Glutamatergic neuron (in vitro differentiated cells): ENCODE data around the gene COX6B2. TPM values are rescaled to one million over a fixed set of nuclear protein-coding genes. Genes with fewer than 3 reads are reported as not detected.
A peak's percentile ranks its signal among the peaks of the same experiment; 100 is the strongest.

Experiments used
- DNase-seq: peaks from one replicate; pipeline ENCODE4 v3.0.0; 2022
- H3K27ac Mint-ChIP-seq: one replicate; pipeline ENCODE4 v1.8.0; 2020; ENCODE audit warnings: mild to moderate bottlenecking, mixed read lengths, inconsistent platforms; ENCODE audit not compliant: unreplicated experiment
- H3K27me3 Mint-ChIP-seq: one replicate; pipeline ENCODE4 v1.8.0; 2020; ENCODE audit warnings: mild to moderate bottlenecking, moderate library complexity, mixed read lengths, inconsistent platforms; ENCODE audit not compliant: unreplicated experiment
- H3K36me3 Mint-ChIP-seq: one replicate; pipeline ENCODE4 v1.8.0; 2020; ENCODE audit warnings: mild to moderate bottlenecking, mixed read lengths, inconsistent platforms; ENCODE audit not compliant: unreplicated experiment
- H3K4me1 Mint-ChIP-seq: one replicate; pipeline ENCODE4 v1.8.0; 2020; ENCODE audit warnings: mild to moderate bottlenecking, low read depth, mixed read lengths, inconsistent platforms; ENCODE audit not compliant: unreplicated experiment
- H3K4me3 Mint-ChIP-seq: one replicate; pipeline ENCODE4 v1.8.0; 2020; ENCODE audit warnings: mild to moderate bottlenecking, mixed read lengths, inconsistent platforms; ENCODE audit not compliant: unreplicated experiment
- H3K9me3 Mint-ChIP-seq: one replicate; pipeline ENCODE4 v1.8.0; 2020; ENCODE audit warnings: mild to moderate bottlenecking, moderate library complexity, mixed read lengths, inconsistent platforms; ENCODE audit not compliant: unreplicated experiment
- total RNA-seq: library from RNA; stranded (reverse); fragmentation: NEBNext Ultra II Directional; extraction: Animal tissue kit (Norgen Biotek cat#: 25700); gene quantifications from one replicate; pipeline ENCODE4 v1.2.1, GENCODE V29; 2021; ENCODE audit not compliant: unreplicated experiment
- TF ChIP-seq, protein P1 (sequence below): fragments of 200-600 bp; sonication (generic); IDR thresholded peaks from one replicate; pipeline ENCODE4 v1.5.0; 2021; ENCODE audit not compliant: partially characterized antibody, unreplicated experiment

The COX6B2 gene
- total RNA-seq, 1 donor from 2014 or later, result 2.8 TPM

DNA sequence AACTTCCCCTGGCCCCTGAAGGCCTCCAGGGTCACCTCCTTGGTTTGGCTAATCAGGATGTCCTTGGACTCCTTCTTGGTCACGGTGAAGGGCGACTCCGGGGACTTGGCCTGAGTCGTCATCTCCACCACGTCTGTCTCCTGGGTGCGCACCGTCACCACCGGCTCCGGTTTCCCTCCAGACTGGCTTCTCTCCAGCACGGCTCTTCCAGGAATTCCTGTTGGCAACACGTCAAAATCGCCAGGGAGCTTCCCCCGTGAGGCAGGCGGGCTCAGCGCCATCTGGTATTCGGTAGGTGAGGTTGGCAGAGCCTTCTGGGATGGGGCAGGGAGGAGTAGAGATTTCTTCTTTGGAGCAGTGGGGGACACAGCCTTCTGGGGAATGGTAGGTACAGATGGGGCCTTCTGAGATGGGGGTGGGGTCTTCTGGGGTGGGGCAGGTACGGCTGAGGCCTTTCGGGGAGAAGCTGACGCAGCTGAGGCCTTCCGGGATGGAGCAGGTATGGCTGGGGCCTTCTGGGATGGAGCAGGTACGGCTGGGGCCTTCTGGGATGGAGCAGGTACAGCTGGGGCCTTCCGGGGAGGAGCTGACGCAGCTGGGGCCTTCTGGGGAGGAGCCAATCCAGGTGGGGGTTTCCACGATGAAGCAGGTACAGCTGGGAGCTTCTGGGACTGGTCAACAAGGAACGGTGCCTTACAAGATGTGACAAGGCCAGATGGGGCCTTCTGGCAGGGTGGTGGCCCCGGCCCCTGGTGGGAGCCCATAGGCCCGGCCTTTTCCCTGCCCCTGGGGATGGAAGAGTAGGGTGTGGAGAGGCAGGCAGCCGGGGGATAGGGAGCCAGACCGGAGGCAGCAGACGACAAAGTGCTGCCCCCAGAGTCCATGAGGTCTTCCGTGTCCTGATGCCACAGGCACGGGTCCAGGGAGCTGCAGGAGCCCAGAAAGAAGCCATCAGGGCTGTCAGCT lies 4.7 kb upstream of the COX6B2 start:
- no peaks in the 10 kb centered on the region for H3K36me3 Mint-ChIP-seq
- peaks cover 3% of the 10 kb centered on the region for H3K4me1 Mint-ChIP-seq
- no peak for DNase-seq
- peaks cover 4% of the 10 kb centered on the region for H3K27me3 Mint-ChIP-seq
- no peak overlapping the region for H3K27ac Mint-ChIP-seq
- H3K9me3 Mint-ChIP-seq, result peaks cover 3% of the 10 kb centered on the region
- TF ChIP-seq, protein P1, sequence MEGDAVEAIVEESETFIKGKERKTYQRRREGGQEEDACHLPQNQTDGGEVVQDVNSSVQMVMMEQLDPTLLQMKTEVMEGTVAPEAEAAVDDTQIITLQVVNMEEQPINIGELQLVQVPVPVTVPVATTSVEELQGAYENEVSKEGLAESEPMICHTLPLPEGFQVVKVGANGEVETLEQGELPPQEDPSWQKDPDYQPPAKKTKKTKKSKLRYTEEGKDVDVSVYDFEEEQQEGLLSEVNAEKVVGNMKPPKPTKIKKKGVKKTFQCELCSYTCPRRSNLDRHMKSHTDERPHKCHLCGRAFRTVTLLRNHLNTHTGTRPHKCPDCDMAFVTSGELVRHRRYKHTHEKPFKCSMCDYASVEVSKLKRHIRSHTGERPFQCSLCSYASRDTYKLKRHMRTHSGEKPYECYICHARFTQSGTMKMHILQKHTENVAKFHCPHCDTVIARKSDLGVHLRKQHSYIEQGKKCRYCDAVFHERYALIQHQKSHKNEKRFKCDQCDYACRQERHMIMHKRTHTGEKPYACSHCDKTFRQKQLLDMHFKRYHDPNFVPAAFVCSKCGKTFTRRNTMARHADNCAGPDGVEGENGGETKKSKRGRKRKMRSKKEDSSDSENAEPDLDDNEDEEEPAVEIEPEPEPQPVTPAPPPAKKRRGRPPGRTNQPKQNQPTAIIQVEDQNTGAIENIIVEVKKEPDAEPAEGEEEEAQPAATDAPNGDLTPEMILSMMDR, result no peak
- no peak overlapping the region for H3K4me3 Mint-ChIP-seq

GRCh38 chr19:55358493-55358892 lies 4.0 kb upstream of the COX6B2 start:
- H3K9me3 Mint-ChIP-seq, result no peaks in the 10 kb centered on the region
- H3K27me3 Mint-ChIP-seq, result peaks cover 4% of the 10 kb centered on the region
- TF ChIP-seq, protein P1, result no peak
- no peak for DNase-seq
- no peak overlapping the region for H3K27ac Mint-ChIP-seq
- no peaks in the 10 kb centered on the region for H3K36me3 Mint-ChIP-seq
- no peak overlapping the region for H3K4me3 Mint-ChIP-seq
- peaks cover 3% of the 10 kb centered on the region for H3K4me1 Mint-ChIP-seq

- no peak for DNase-seq
- peaks cover 6% of the 10 kb centered on the region for H3K4me1 Mint-ChIP-seq
- no peaks in the 10 kb centered on the region for H3K36me3 Mint-ChIP-seq
- H3K27ac Mint-ChIP-seq, result no peak overlapping the region
- H3K4me3 Mint-ChIP-seq, result no peak overlapping the region
- peaks cover 17% of the 10 kb centered on the region for H3K27me3 Mint-ChIP-seq
- H3K9me3 Mint-ChIP-seq, result peaks cover 10% of the 10 kb centered on the region
- TF ChIP-seq, protein P1, result no peak
These were observed 798 bp upstream of the COX6B2 start for GRCh38 chr19:55355213-55355821.

DNA sequence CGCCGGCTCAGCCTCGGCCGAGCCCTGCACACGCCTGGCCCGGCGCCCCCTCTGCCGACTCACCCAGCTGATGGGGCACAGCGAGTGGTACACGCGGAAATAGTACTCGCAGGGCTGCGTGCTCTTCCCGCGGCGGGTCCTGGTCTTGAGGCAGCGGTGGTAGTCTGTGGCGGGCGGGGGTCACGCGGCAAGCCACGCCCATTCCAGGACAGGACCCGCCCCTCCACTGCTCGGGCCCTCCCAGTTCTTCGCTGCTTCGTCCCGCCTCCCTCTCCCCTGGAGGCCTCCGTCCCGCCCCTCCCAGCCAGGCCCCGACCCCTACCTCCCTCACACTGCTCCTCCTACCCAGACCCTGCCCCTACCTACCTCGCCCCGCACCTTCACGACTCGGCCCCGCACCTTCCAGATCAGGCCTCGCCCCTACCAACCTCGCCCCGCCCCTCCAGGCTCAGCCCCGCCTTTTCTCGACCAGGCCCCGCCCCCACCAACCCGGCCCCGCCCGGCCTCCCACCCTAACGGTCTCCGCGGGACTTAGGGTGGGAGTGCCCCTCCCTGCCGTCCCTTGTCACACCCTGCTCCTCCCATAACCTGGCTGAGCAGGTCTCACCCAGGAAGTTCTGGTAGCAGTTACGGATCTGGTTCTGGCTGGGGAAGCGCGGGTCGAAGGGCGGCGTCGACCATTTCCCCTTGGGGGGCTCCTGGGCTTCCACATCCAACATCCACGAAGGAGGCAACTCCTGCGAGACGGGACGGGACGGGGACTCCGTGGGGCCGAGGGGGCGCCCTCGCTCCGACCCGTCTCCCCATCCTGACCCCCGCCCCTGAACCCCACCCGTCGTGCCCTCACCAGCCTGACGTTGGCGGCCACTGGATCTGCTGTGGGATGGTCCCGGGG lies 469 bp downstream of the COX6B2 start:
- TF ChIP-seq, protein P1, result no peak
- H3K4me3 Mint-ChIP-seq, result peak overlapping the region; percentile 75
- peaks cover 17% of the 10 kb centered on the region for H3K27me3 Mint-ChIP-seq
- no peak overlapping the region for H3K27ac Mint-ChIP-seq
- no peaks in the 10 kb centered on the region for H3K36me3 Mint-ChIP-seq
- DNase-seq, result peak; percentile 84
- H3K9me3 Mint-ChIP-seq, result peaks cover 10% of the 10 kb centered on the region
- H3K4me1 Mint-ChIP-seq, result peaks cover 6% of the 10 kb centered on the region
